Measurements from ENCODE around the gene WWOX.

GRCh38 chr16:78939597-78939996, 840.1 kb downstream of the WWOX start:
- TF ChIP-seq, protein P1, sequence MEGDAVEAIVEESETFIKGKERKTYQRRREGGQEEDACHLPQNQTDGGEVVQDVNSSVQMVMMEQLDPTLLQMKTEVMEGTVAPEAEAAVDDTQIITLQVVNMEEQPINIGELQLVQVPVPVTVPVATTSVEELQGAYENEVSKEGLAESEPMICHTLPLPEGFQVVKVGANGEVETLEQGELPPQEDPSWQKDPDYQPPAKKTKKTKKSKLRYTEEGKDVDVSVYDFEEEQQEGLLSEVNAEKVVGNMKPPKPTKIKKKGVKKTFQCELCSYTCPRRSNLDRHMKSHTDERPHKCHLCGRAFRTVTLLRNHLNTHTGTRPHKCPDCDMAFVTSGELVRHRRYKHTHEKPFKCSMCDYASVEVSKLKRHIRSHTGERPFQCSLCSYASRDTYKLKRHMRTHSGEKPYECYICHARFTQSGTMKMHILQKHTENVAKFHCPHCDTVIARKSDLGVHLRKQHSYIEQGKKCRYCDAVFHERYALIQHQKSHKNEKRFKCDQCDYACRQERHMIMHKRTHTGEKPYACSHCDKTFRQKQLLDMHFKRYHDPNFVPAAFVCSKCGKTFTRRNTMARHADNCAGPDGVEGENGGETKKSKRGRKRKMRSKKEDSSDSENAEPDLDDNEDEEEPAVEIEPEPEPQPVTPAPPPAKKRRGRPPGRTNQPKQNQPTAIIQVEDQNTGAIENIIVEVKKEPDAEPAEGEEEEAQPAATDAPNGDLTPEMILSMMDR (IDR thresholded peaks at IDR 0.05): no peak
- no peak for TF ChIP-seq POLR2A (IDR thresholded peaks at IDR 0.05)
